Activated T-cell treated with anti-CD3 and anti-CD28 coated beads, Interleukin-2, amount 50 U/mL, for 72 hours (primary cell): ENCODE results near the gene FAM53B. TPM values are rescaled to one million over a fixed set of nuclear protein-coding genes. Genes with fewer than 3 reads are reported as not detected.
A peak's percentile ranks its signal among the peaks of the same experiment; 100 is the strongest.
"Not testable (repeated sequence)": the region's sequence is repeated elsewhere in the genome, so short reads cannot be mapped to it uniquely, and the experiment has no call there.

Experiments used
- ATAC-seq, 2 donors: fragments of 150-1000 bp; cut with Tn5 transposase; replicated peaks in 1 of 2; 2 replicates each; pipeline ENCODE4 v1.10.0; 2021; ENCODE audit warnings: moderate library complexity in 2 of 2, mild to moderate bottlenecking in 1 of 2
- DNase-seq, 2 donors: peaks; one replicate each; pipeline ENCODE4 v3.0.0; 2021 to 2022; ENCODE audit warnings: mixed read lengths in 1 of 2
- H3K27ac Mint-ChIP-seq: one replicate; pipeline ENCODE4 v1.8.0; 2022; ENCODE audit warnings: mild to moderate bottlenecking, moderate library complexity, mixed read lengths
- H3K27me3 Mint-ChIP-seq: one replicate; pipeline ENCODE4 v1.8.0; 2022; ENCODE audit warnings: low read depth, mixed read lengths
- H3K36me3 Mint-ChIP-seq, 2 donors: one replicate each; pipeline ENCODE4 v1.8.0; 2022; ENCODE audit warnings: mixed read lengths in 2 of 2, mild to moderate bottlenecking in 1 of 2; ENCODE audit not compliant: insufficient read depth in 2 of 2
- H3K4me1 Mint-ChIP-seq: one replicate; pipeline ENCODE4 v1.8.0; 2022; ENCODE audit warnings: low read depth, mixed read lengths
- H3K4me3 Mint-ChIP-seq, 2 donors: one replicate each; pipeline ENCODE4 v1.8.0; 2022; ENCODE audit warnings: mild to moderate bottlenecking in 2 of 2, mixed read lengths in 2 of 2, moderate library complexity in 2 of 2
- H3K9me3 Mint-ChIP-seq, 2 donors: one replicate each; pipeline ENCODE4 v1.8.0; 2022; ENCODE audit warnings: mixed read lengths in 2 of 2
- total RNA-seq, 2 donors: library from RNA; stranded (reverse); gene quantifications; one replicate each; pipeline ENCODE4 v1.2.3, GENCODE V29; 2022

FAM53B gene
- total RNA-seq, 2 donors from 2014 or later = 30.0 to 37.7 TPM

GRCh38 chr10:124748166-124748565, 4.0 kb upstream of the FAM53B start:
- Mint-ChIP-seq H3K27me3 (no peaks in the 10 kb centered on the region), H3K36me3 (peaks cover 0 to 1% of the 10 kb centered on the region in 2 donors), H3K4me1 (peaks cover 22% of the 10 kb centered on the region), H3K4me3 (peak overlapping the region in 1 of 2 donors; percentile 32), H3K9me3 (no peaks in the 10 kb centered on the region), H3K27ac (peak overlapping the region; percentile 33)
- ATAC-seq (no peak), DNase-seq (no peak)

DNA sequence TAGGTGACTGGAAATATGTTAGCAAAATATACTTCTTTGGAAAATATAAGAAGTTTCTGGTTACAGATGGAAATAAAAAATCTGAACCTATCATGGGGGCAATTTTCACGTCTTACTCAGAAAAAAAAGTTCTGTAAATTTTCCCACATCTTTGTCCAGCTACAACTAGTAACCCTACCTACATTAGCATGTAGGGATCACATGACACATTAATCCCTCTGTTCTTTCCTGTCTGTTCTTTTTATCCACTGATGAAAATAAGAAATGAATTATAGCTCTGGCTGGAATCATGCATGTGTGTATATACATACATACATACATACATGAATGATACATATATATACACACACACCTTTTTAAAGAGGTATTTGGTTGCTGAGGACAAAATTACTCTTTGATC, 3.6 kb upstream of the FAM53B start:
- no peak for DNase-seq
- ATAC-seq = no peak
- H3K4me3 Mint-ChIP-seq = no peak overlapping the region
- no peaks in the 10 kb centered on the region for H3K9me3 Mint-ChIP-seq
- H3K27ac Mint-ChIP-seq = peak overlapping the region; percentile 7
- peaks cover 26% of the 10 kb centered on the region for H3K4me1 Mint-ChIP-seq
- H3K36me3 Mint-ChIP-seq = peaks cover 0 to 1% of the 10 kb centered on the region in 2 donors
- peaks cover 2% of the 10 kb centered on the region for H3K27me3 Mint-ChIP-seq

DNA sequence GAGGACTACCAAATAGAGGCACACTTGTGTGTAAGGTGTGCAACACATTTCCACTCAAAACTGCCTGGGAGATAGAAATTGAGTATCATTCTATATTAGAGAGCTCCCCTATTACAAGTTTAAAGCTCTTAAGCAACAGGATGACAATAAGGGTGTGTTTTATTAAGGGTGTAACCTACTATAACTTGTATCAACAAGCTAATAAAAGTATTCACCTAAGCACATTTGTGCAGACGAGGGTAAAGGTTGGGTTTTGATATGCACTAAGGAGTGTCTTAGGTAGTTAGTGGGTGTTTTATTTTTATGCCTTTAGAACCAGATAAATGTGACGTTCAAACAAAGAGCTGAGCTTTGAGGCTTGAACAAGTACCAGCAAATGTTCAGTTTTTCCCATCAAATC, 2.8 kb upstream of the FAM53B start:
- H3K27me3 Mint-ChIP-seq = peaks cover 6% of the 10 kb centered on the region
- no peak for ATAC-seq
- no peak overlapping the region for H3K27ac Mint-ChIP-seq
- H3K9me3 Mint-ChIP-seq = no peaks in the 10 kb centered on the region
- H3K36me3 Mint-ChIP-seq = peaks cover 0 to 1% of the 10 kb centered on the region in 2 donors
- DNase-seq = no peak
- H3K4me1 Mint-ChIP-seq = peaks cover 33% of the 10 kb centered on the region
- H3K4me3 Mint-ChIP-seq = no peak overlapping the region

DNA sequence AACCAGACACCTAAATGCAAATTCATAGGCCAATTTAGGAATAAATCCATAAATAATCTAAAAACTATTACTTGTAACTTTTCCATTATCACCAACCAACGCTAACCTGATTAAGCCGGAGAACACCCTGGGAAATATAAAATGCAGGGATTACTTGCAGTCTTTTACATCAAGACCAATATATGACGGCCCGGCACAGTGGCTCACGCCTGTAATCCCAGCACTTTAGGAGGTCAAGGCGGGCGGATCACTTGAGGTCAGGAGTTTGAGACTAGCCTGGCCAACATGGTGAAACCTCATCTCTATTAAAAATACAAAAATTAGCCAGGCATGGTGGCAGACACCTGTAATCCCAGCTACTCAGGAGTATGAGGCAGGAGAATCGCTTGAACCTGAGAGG, 2.3 kb upstream of the FAM53B start:
- not testable (repeated sequence) for ATAC-seq, H3K9me3 Mint-ChIP-seq, H3K36me3 Mint-ChIP-seq, H3K27ac Mint-ChIP-seq, DNase-seq, H3K27me3 Mint-ChIP-seq, H3K4me3 Mint-ChIP-seq
- peaks cover 39% of the 10 kb centered on the region for H3K4me1 Mint-ChIP-seq

GRCh38 chr10:124745673-124746072, 1.5 kb upstream of the FAM53B start:
- peak overlapping the region in 1 of 2 donors; percentile 21 for H3K4me3 Mint-ChIP-seq
- peaks cover 46% of the 10 kb centered on the region for H3K4me1 Mint-ChIP-seq
- peak overlapping the region; percentile 51 for H3K27ac Mint-ChIP-seq
- no peaks in the 10 kb centered on the region for H3K9me3 Mint-ChIP-seq
- ATAC-seq (no peak), DNase-seq (no peak)
- peaks cover 6% of the 10 kb centered on the region for H3K27me3 Mint-ChIP-seq
- H3K36me3 Mint-ChIP-seq = peaks cover 1 to 2% of the 10 kb centered on the region in 2 donors

- peaks cover 8% of the 10 kb centered on the region for H3K27me3 Mint-ChIP-seq
- no peaks in the 10 kb centered on the region for H3K9me3 Mint-ChIP-seq
- H3K27ac Mint-ChIP-seq = peak overlapping the region; percentile 51
- H3K36me3 Mint-ChIP-seq = peaks cover 1 to 2% of the 10 kb centered on the region in 2 donors
- DNase-seq (no peak), ATAC-seq (no peak)
- H3K4me1 Mint-ChIP-seq = peaks cover 51% of the 10 kb centered on the region
- H3K4me3 Mint-ChIP-seq = peak overlapping the region; percentile 53 to 69
Observed at GRCh38 chr10:124745252-124745651, 1.1 kb upstream of the FAM53B start.

DNA sequence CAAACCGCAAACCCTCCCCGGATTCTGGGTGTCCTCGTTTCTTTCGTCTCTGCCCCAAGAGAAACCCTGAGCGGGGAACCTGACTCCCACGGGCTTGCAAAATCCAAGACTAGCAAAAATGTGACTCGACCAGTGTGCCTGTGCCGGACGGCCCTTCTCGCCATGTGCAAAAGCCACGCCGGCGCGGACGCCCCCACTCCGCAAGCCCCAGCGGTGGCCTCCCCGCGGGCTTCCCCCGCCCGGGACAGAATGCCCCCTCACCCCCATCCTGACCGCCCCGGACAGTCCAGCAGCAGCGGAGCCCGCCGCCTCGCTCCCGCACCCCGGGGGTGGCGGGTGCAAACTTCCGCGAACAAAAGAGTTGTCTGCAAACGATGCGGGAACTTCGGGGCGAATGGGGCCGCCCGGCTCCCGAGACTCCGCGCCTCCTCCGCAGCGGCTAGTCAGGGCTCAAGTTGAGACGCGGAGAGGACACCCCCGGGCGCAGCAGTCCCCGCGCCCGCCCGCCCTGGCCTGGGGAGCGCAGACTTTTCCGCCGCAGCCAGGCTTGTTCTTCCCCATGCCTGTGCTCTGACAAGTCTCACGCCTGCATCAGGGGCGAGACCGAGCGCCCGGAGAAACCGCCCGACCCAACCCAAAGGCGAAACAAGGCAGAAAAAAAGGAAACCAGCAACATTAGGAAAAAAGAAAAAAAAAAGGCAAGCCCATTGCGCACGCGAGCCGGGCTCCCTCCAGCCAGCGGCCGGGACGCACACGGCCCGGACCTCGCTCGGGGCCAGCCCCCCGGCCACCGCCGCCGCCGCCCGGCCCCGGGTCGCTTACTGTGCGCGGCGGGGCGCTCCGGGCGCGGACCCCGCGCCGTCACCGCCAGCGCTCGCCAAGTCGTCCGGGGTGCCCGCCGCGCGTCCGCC, 732 bp downstream of the FAM53B start:
- no peaks in the 10 kb centered on the region for H3K9me3 Mint-ChIP-seq
- ATAC-seq (peak; percentile 19 to 32), DNase-seq (peak; percentile 33 to 59)
- peak overlapping the region; percentile 98 to 99 for H3K4me3 Mint-ChIP-seq
- peak overlapping the region; percentile 88 for H3K27ac Mint-ChIP-seq
- H3K4me1 Mint-ChIP-seq = peaks cover 53% of the 10 kb centered on the region
- peaks cover 21% of the 10 kb centered on the region for H3K27me3 Mint-ChIP-seq
- peaks cover 2 to 4% of the 10 kb centered on the region in 2 donors for H3K36me3 Mint-ChIP-seq

DNA sequence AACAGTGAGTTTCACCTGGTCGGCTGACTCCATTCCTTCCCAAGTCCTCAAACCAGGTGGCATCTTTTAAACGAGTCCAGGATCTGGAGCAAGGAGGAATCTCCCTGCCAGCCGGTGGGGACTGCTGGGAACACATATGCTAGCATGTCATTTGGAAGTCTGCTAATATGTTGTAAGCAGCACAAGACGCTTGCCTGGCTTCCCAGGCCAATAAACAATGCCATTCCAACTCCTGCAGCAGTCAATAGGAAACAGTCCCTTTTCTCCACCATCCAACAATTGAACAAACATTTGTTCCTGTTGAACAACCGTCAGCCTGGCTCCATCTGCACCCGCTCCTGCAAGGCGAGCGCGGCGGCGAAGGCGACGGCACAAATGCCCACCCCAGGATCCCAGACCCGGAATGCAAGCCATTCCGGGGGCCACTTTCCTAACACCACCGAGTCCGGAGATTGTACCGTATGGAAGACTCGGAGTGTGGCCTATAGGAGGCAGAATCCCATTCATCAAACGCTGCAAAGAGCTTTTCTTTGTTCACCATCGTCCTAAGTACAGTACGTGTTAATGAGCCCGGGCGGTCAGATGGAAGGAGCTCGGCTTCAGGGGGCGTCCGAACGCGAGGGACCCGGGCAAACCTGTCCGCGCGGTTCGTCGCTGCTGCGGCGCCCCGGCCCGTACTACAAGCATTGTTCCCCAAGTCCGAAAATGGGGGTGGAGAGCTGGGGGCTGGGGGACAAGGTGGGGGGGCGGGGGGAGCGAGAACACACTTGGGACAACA, 1.6 kb downstream of the FAM53B start:
- no peak for DNase-seq
- peaks cover 61% of the 10 kb centered on the region for H3K4me1 Mint-ChIP-seq
- H3K36me3 Mint-ChIP-seq = peaks cover 2 to 4% of the 10 kb centered on the region in 2 donors
- peak overlapping the region; percentile 98 to 99 for H3K4me3 Mint-ChIP-seq
- no peaks in the 10 kb centered on the region for H3K9me3 Mint-ChIP-seq
- H3K27me3 Mint-ChIP-seq = peaks cover 21% of the 10 kb centered on the region
- ATAC-seq = no peak
- H3K27ac Mint-ChIP-seq = peak overlapping the region; percentile 85

GRCh38 chr10:124741922-124742412, 2.2 kb downstream of the FAM53B start:
- peaks cover 68% of the 10 kb centered on the region for H3K4me1 Mint-ChIP-seq
- no peaks in the 10 kb centered on the region for H3K9me3 Mint-ChIP-seq
- ATAC-seq (no peak), DNase-seq (no peak)
- peaks cover 21% of the 10 kb centered on the region for H3K27me3 Mint-ChIP-seq
- peaks cover 2 to 4% of the 10 kb centered on the region in 2 donors for H3K36me3 Mint-ChIP-seq
- peak overlapping the region; percentile 98 to 99 for H3K4me3 Mint-ChIP-seq
- peak overlapping the region; percentile 99 for H3K27ac Mint-ChIP-seq

DNA sequence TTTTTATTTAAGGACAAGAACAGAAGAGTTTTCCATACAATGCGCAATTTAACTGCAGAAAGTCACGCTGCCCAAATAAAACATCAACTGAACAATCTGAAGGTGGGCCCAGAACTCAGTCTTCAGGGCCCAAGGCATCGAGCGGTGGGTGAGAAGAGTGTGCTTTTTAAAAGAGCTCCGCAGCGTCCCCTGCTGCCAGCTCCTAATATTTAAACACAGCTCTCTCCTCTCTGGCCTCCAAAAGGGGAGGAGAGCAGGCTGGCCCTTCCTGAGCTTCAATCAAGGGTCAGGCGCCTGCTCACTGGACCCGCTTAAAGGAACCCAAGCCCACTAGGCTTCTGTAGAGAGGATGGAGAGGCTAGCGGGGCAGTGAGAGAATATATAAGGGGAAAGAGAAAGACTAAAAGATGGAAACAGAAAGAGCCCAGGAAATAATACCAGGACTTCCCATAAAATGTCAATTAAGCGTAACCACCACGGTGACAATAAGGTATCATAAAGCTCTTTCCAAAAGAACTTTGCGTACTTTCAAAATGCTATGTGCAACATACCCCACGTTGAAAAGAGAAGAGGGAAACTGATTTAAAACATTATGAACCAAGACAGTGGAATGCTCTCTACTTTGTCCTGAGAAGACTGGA, 2.8 kb downstream of the FAM53B start:
- H3K9me3 Mint-ChIP-seq = no peaks in the 10 kb centered on the region
- peaks cover 73% of the 10 kb centered on the region for H3K4me1 Mint-ChIP-seq
- peaks cover 21% of the 10 kb centered on the region for H3K27me3 Mint-ChIP-seq
- H3K4me3 Mint-ChIP-seq = peak overlapping the region; percentile 98 to 99
- ATAC-seq = peak; percentile 64
- peak overlapping the region; percentile 99 for H3K27ac Mint-ChIP-seq
- peaks cover 2 to 4% of the 10 kb centered on the region in 2 donors for H3K36me3 Mint-ChIP-seq
- DNase-seq = peak; percentile 82 to 84

DNA sequence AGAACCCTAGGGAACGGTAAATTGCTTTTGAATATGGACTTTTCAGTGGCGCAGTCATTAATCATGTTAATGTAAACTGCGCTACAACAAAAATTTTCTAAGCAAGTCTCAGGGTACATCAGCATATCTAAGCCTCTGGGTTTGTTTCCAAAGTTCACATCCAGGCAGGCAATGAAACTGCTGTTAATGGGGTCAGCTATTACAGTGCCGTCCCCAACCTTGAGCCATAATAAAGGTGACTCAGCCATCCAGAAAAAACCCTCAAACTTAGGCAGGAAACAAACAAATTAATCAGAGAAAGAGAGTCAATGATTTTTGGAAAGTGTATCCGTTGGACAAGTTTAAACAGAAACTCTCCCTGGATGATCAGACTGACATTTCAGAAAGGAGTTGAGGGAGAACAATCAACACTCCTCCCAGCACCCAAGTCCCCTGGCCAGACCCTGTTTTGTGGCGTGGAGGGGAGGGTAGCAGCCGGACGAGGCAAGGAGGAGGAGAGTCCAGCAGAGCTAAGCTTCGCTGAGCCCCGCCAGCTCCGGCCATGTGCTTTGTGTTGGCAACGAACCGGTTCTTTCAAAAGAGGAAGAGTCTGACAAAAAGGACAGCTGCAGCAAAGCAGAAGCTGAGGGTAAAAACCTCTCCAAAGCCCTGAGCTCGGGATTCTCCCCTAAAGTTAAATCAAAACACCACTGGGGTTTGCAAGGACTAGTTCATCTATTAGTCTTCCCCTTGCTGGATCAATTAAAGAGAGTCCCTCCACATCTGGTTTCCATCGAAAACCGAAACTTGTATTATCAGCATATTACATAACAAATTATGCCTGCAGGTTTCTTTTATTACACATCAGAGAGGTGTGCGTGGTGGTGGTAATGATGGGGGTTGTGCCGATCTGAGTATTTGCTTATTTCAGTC, 3.6 kb downstream of the FAM53B start:
- DNase-seq (no peak), ATAC-seq (peak; percentile 3 to 4)
- peak overlapping the region; percentile 99 for H3K27ac Mint-ChIP-seq

GRCh38 chr10:124739986-124740368, 4.2 kb downstream of the FAM53B start:
- Mint-ChIP-seq H3K36me3 (peaks cover 2 to 4% of the 10 kb centered on the region in 2 donors), H3K9me3 (no peaks in the 10 kb centered on the region), H3K27ac (peak overlapping the region; percentile 99), H3K4me3 (peak overlapping the region; percentile 98 to 99), H3K4me1 (peaks cover 84% of the 10 kb centered on the region), H3K27me3 (peaks cover 21% of the 10 kb centered on the region)
- no peak for DNase-seq
- no peak for ATAC-seq

More for the DNA sequence above, 3.6 kb downstream of the FAM53B start:
- peaks cover 21% of the 10 kb centered on the region for H3K27me3 Mint-ChIP-seq
- H3K4me3 Mint-ChIP-seq = peak overlapping the region; percentile 98 to 99
- H3K9me3 Mint-ChIP-seq = no peaks in the 10 kb centered on the region
- peaks cover 2 to 4% of the 10 kb centered on the region in 2 donors for H3K36me3 Mint-ChIP-seq
- H3K4me1 Mint-ChIP-seq = peaks cover 81% of the 10 kb centered on the region
